Mucosa of rectum (tissue), 2 donors: ENCODE data around the gene IRF7.
A peak's percentile ranks its signal among the peaks of the same experiment; 100 is the strongest.

Source experiments
- H3K27ac ChIP-seq, 2 donors: one replicate each; pipeline ENCODE4 v1.7.0; 2013; ENCODE audit warnings: inconsistent platforms in 2 of 2, low read depth in 2 of 2, low read length in 2 of 2
- H3K27me3 ChIP-seq, 2 donors: one replicate each; pipeline ENCODE4 v1.7.0; 2013; ENCODE audit warnings: low read length in 2 of 2; ENCODE audit not compliant: control insufficient read depth in 2 of 2, insufficient read depth in 2 of 2
- H3K36me3 ChIP-seq, 2 donors: one replicate each; pipeline ENCODE4 v1.7.0; 2013; ENCODE audit warnings: low read length in 2 of 2; ENCODE audit not compliant: control insufficient read depth in 2 of 2, insufficient read depth in 2 of 2
- H3K4me1 ChIP-seq, 2 donors: one replicate each; pipeline ENCODE4 v1.7.0; 2013; ENCODE audit warnings: low read length in 2 of 2, mild to moderate bottlenecking in 1 of 2; ENCODE audit not compliant: control insufficient read depth in 2 of 2, insufficient read depth in 2 of 2
- H3K4me3 ChIP-seq, 2 donors: one replicate each; pipeline ENCODE4 v1.7.0; 2013; ENCODE audit warnings: low read length in 2 of 2
- H3K9ac ChIP-seq, 2 donors: one replicate each; pipeline ENCODE4 v1.7.0; 2013; ENCODE audit warnings: low read length in 2 of 2, low read depth in 1 of 2, mild to moderate bottlenecking in 1 of 2
- H3K9me3 ChIP-seq, 2 donors: one replicate each; pipeline ENCODE4 v1.7.0; 2013; ENCODE audit warnings: low read length in 2 of 2; ENCODE audit not compliant: control insufficient read depth in 2 of 2
- donor health status: healthy.
- donor health status: Normal muscosa, but diverticular disease.

IRF7 gene

DNA sequence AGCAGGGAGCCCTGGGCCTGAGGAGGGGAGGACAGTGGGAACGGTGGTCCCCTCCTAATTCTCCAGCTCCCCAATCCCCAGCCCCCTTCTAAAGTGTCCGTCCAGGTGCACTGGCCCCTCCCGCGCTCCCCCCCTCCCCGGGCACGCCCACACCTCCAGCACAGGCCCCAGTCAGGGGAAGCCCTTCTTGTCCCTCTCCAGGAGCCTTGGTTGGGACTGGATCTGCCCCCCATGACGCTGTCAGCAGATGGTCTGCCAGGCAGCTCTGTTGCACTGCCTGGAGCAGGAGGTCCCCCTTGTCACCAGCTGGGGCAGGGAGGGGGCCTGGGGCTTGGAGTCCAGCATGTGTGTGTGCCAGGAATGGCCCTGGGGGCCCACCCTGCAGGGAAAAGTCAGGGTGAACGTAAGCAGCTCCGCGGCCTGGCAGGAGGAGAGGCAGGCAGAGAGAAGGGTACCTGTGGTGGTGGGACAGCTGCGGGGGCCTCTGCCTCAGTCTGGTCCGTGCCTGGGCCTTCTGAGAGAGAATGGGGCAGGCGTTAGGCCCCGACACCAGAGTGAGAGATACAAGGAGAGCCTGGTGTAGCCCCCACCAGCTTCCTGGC lies 1.6 kb downstream of the IRF7 start:
- Histone ChIP-seq H3K36me3 (peaks cover 34 to 40% of the 10 kb centered on the region in 2 donors), H3K9me3 (no peaks in the 10 kb centered on the region), H3K4me1 (peaks cover 39 to 42% of the 10 kb centered on the region in 2 donors), H3K9ac (peak overlapping the region; percentile 56 to 95), H3K4me3 (peak overlapping the region; percentile 59 to 88), H3K27me3 (no peaks in the 10 kb centered on the region), H3K27ac (peak overlapping the region; percentile 98 to 99)

DNA sequence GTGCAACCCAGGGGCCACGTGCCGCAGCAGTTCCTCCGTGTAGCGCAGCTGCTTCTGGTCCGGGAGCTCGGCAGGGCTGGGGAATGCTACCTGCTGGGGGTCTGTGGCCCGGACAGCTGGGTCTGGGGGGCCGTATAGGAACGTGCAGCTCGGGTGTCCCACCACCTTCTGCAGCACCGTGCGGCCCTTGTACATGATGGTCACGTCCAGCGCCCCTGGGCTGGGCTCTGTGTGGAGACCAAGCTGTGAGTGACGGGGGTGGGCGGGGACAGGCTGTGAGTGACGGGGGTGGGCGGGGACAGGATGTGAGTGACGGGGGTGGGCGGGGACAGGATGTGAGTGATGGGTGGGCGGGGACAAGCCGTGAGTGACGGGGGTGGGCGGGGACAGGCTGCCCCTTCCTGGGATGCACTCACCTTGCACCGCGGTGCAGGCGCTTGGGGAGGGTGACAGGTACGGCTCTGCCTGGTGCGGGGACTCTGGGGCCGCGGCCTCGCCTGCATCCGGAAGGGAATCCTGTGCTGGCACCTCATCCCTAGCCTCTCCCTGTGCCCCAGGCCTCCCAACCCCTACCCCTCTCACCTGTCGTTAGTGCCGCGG lies 2.3 kb downstream of the IRF7 start:
- H3K27me3 ChIP-seq = no peaks in the 10 kb centered on the region
- H3K36me3 ChIP-seq = peaks cover 40 to 47% of the 10 kb centered on the region in 2 donors
- H3K4me3 ChIP-seq = peak overlapping the region; percentile 59 to 88
- H3K4me1 ChIP-seq = peaks cover 39 to 42% of the 10 kb centered on the region in 2 donors
- no peaks in the 10 kb centered on the region for H3K9me3 ChIP-seq
- H3K9ac ChIP-seq = peak overlapping the region in 1 of 2 donors; percentile 95
- peak overlapping the region; percentile 98 to 99 for H3K27ac ChIP-seq

DNA sequence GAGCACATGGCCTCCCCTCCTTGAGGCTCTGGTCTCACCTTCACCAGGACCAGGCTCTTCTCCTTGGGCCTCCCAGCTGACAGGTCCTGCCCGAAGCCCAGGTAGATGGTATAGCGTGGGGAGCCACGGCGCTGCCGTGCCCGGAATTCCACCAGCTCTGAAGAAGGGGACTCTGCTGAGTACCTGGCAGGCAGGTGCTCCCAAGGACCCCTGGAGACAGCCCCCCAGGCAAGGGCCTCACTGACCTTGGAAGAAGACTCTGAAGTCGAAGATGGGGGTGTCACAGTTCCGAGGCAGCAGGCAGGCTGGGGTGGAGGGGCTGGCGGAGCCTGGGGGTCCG lies 2.8 kb downstream of the IRF7 start:
- H3K4me1 ChIP-seq = peaks cover 39 to 42% of the 10 kb centered on the region in 2 donors
- peak overlapping the region; percentile 76 to 82 for H3K27ac ChIP-seq
- peaks cover 45 to 47% of the 10 kb centered on the region in 2 donors for H3K36me3 ChIP-seq
- H3K27me3 ChIP-seq = no peaks in the 10 kb centered on the region
- no peaks in the 10 kb centered on the region for H3K9me3 ChIP-seq
- peak overlapping the region; percentile 24 to 41 for H3K9ac ChIP-seq
- no peak overlapping the region for H3K4me3 ChIP-seq

DNA sequence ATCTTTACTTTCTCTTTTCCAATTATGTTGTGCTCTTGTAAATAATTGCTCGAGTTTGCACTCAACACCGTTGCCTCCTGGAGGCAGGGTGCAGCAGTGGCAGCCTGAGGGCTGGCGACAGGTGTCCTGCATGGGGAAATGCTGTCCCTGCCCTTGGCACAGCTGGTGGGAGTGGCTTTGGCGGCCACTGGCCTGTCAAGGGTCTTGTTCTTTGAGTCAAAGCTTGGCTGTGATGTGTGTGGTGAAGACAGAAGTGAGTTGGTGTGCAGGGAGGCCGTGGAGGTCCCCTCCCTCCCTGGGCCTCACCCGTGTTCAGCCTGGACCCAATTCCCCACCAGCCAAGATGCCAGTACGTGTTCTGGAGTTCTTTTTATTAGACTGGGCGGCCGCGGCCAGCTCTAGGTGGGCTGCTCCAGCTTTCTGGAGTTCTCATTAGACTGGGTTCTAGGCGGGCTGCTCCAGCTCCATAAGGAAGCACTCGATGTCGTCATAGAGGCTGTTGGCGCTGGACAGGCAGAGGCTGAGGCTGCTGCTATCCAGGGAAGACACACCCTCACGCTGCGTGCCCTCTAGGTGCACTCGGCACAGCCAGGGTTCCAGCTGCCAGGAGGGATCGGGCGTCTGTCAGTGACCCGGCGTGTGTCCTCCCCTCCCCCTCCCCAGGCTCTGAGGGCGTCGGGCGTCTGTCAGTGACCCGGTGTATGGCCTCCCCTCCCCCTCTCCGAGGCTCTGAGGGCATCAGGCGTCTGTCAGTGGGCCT lies 3.4 kb downstream of the IRF7 start:
- H3K27me3 ChIP-seq = no peaks in the 10 kb centered on the region
- H3K4me1 ChIP-seq = peaks cover 39 to 42% of the 10 kb centered on the region in 2 donors
- no peak overlapping the region for H3K4me3 ChIP-seq
- peak overlapping the region; percentile 76 to 82 for H3K27ac ChIP-seq
- H3K9me3 ChIP-seq = no peaks in the 10 kb centered on the region
- peak overlapping the region; percentile 24 to 41 for H3K9ac ChIP-seq
- peaks cover 49 to 52% of the 10 kb centered on the region in 2 donors for H3K36me3 ChIP-seq

DNA sequence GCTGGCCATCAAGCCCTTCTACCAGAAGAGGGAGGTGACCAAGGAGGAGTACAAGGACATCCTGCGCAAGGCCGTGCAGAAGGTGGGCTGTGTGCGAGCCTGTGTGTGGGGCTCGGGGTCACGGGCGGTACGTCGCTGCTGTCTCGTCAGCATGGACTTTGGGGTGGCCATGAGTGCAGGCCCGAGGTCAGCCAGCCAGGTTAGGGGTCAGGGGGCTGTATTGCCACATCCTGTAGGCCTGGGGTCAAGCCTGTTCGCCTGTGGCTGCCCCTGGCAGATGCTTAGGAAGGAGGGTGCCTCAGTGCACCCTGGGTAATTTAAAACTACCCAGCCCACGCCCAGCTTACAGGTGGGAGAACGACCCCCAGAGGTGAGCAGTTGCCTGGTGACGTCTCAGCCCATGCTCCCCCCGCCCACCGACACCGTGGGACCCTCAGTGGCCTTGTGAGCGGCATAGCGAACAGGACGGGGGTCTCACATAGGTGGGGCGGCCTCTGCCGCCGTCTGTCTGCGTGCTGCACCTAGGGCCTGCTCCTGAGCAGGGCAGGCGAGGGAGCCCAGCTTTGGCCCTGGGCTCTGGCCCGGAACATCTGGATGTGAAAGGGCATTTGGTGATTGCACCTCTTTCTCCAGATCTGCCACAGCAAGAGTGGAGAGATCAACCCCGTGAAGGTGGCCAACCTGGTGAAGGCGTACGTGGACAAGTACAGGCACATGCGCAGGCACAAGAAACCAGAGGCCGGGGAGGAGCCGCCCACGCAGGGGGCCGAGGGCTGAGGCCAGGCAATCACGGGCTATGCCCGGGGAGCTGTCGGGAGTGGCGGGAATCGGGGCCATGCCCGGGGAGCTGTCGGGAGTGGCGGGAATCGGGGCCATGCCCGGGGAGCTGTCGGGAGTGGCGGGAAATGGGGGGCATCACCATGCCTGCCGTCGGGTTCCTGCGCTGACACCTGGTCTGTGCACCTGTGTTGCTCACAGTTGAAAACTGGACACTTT lies 4.5 kb downstream of the IRF7 start:
- H3K36me3 ChIP-seq = peaks cover 59 to 63% of the 10 kb centered on the region in 2 donors
- no peak overlapping the region for H3K4me3 ChIP-seq
- no peaks in the 10 kb centered on the region for H3K9me3 ChIP-seq
- H3K9ac ChIP-seq = no peak overlapping the region
- peak overlapping the region; percentile 76 to 82 for H3K27ac ChIP-seq
- peaks cover 35 to 42% of the 10 kb centered on the region in 2 donors for H3K4me1 ChIP-seq
- no peaks in the 10 kb centered on the region for H3K27me3 ChIP-seq

DNA sequence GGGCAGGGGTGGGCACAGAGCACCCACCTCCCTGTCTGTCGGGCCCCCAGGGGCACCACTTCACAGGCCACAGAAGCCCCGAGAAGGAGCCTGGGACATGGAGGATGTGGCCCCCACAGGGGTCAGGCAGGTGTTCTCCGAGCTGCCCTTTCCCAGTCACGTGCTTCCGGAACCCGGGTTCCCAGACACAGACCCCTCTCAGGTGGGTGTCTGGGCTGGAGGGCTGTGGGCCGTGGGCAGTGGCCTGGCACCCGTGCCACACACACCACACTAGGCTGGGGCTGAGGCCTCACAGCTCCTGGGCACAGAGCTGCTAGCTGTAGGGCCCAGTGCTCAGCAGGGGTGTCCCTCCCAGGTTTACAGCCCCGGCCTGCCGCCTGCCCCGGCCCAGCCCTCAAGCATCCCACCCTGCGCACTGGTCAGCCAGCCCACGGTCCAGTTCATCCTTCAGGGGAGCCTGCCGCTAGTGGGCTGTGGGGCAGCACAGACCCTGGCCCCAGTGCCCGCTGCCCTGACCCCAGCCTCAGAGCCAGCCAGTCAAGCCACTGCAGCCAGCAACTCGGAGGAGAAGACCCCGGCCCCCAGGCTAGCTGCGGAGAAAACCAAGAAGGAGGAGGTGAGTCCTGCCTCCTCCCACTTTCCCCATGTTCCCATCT lies 5.5 kb downstream of the IRF7 start:
- peaks cover 29 to 37% of the 10 kb centered on the region in 2 donors for H3K4me1 ChIP-seq
- H3K9me3 ChIP-seq = no peaks in the 10 kb centered on the region
- no peaks in the 10 kb centered on the region for H3K27me3 ChIP-seq
- no peak overlapping the region for H3K27ac ChIP-seq
- H3K36me3 ChIP-seq = peaks cover 69 to 72% of the 10 kb centered on the region in 2 donors
- no peak overlapping the region for H3K4me3 ChIP-seq
- H3K9ac ChIP-seq = no peak overlapping the region

DNA sequence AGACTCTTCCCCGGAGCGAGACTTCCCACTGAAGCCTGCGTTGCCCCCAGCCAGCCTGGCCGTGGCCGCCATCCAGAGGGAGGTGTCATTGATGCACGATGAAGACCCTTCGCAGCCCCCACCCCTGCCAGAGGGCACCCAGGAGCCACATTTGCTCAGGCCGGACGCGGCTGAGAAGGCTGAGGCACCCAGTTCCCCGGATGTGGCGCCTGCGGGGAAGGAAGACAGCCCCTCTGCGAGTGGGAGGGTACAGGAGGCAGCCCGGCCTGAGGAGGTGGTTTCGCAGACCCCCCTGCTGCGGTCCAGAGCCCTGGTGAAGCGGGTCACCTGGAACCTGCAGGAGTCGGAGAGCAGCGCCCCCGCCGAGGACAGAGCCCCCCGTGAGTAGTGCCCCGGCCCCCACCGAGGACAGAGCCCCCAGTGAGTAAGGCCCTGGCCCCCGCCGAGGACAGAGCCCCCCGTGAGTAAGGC lies 6.4 kb downstream of the IRF7 start:
- Histone ChIP-seq H3K4me3 (no peak overlapping the region), H3K4me1 (peaks cover 20 to 30% of the 10 kb centered on the region in 2 donors), H3K36me3 (peaks cover 75 to 79% of the 10 kb centered on the region in 2 donors), H3K27me3 (no peaks in the 10 kb centered on the region), H3K9ac (no peak overlapping the region), H3K9me3 (no peaks in the 10 kb centered on the region), H3K27ac (no peak overlapping the region)

DNA sequence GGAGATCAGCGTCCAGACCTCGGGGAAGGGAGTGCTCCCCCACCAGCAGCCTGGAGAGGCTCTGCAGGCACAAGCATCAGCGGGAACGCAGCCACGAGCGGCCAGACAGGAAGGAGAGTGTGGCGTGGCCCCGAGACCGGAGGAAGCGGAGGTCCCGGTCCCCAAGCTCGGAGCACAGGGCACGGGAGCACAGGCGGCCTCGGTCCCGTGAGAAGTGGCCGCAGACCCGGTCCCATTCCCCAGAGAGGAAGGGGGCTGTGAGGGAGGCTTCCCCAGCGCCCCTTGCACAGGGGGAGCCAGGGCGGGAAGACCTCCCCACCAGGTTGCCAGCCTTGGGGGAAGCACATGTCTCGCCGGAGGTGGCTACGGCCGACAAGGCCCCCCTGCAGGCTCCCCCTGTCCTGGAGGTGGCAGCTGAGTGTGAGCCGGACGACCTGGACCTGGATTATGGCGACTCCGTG lies 6.9 kb downstream of the IRF7 start:
- Histone ChIP-seq H3K27me3 (no peaks in the 10 kb centered on the region), H3K36me3 (peaks cover 79 to 84% of the 10 kb centered on the region in 2 donors), H3K4me1 (peaks cover 15 to 24% of the 10 kb centered on the region in 2 donors), H3K27ac (no peak overlapping the region), H3K9ac (no peak overlapping the region), H3K9me3 (no peaks in the 10 kb centered on the region), H3K4me3 (no peak overlapping the region)

DNA sequence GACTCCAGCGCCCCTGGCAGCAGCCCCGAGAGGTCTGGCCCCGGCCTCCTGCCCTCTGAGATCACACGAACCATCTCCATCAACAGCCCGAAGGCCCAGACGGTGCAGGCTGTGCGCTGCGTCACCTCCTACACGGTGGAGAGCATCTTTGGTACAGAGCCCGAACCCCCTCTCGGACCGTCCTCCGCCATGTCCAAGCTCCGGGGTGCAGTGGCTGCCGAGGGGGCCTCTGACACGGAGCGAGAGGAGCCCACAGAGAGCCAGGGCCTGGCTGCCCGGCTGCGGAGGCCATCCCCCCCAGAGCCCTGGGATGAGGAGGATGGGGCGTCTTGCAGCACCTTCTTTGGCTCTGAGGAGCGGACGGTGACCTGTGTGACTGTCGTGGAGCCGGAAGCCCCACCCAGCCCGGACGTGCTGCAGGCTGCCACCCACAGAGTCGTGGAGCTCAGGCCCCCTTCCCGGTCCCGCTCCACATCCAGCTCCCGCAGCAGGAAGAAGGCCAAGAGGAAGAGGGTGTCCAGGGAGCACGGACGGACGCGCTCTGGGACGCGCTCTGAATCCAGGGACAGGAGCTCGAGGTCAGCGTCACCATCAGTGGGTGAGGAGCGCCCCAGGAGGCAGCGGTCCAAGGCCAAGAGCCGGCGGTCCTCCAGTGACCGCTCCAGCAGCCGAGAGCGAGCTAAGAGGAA lies 7.6 kb downstream of the IRF7 start:
- Histone ChIP-seq H3K4me1 (peaks cover 11 to 19% of the 10 kb centered on the region in 2 donors), H3K9me3 (no peaks in the 10 kb centered on the region), H3K9ac (no peak overlapping the region), H3K4me3 (no peak overlapping the region), H3K27ac (no peak overlapping the region), H3K36me3 (peaks cover 79 to 85% of the 10 kb centered on the region in 2 donors), H3K27me3 (no peaks in the 10 kb centered on the region)
